ENCODE results near the gene NEDD8. TPM values are rescaled to one million over a fixed set of nuclear protein-coding genes. Genes with fewer than 3 reads are reported as not detected.
A peak's percentile ranks its signal among the peaks of the same experiment; 100 is the strongest.

Gene NEDD8
- total and polyA plus RNA-seq, 2 of the 4 experiments (the other 2 are of a cell fraction), result 167 to 375 TPM

GRCh38 chr14:24189460-24189859 is 42.7 kb downstream of the NEDD8 start:
- no CpG with 5 or more reads among the region's 9 CpGs for WGBS, 2 experiments (ENCODE audit: extremely low coverage in 2 of 2, insufficient read length in 1 of 2)
- Histone ChIP-seq H2BK20ac (ENCODE audit: low read depth, low read length) (no peak overlapping the region), H2BK15ac (ENCODE audit: low read depth, low read length) (no peak overlapping the region), H3K27me3 (ENCODE audit: control insufficient read depth, insufficient read depth, low read length) (no peaks in the 10 kb centered on the region), H2AK5ac (ENCODE audit: low read depth, low read length) (no peak overlapping the region), H3K14ac (replicated peaks; ENCODE audit: low read depth, low read length) (no peak overlapping the region), H4K20me1 (ENCODE audit: insufficient read depth, low read length) (no peaks in the 10 kb centered on the region), H3K9me3 (ENCODE audit: control insufficient read depth, insufficient read depth, low read length) (no peaks in the 10 kb centered on the region), H3K4ac (ENCODE audit: low read depth, low read length) (no peak overlapping the region), H2BK5ac (ENCODE audit: low read depth, low read length, poor library complexity, severe bottlenecking) (no peak overlapping the region), H4K8ac (ENCODE audit: low read depth in 2 of 2, low read length in 2 of 2) (peak overlapping the region; percentile 6 to 89; a peak in 2 of 4 replicates), H3K18ac (ENCODE audit: low read depth, low read length) (no peak overlapping the region), H3K23ac (ENCODE audit: low read depth, low read length) (no peak overlapping the region), H3K27ac (ENCODE audit: insufficient read depth, low read length) (no peak overlapping the region), H3K9ac (ENCODE audit: low read depth, low read length) (no peak overlapping the region), H3K56ac (ENCODE audit: extremely low read depth, insufficient read depth, low read length) (no peak overlapping the region), H3K79me1 (ENCODE audit: low read depth in 1 of 2, low read length in 2 of 2) (peaks cover 28 to 74% of the 10 kb centered on the region in 2 experiments), H3K4me3 (ENCODE audit: insufficient read depth, low read depth, low read length) (no peak overlapping the region), H4K5ac (ENCODE audit: low read depth, low read length) (no peak overlapping the region), H3K4me1 (ENCODE audit: control insufficient read depth, insufficient read depth, low read length) (peaks cover 5% of the 10 kb centered on the region), H2BK120ac (ENCODE audit: low read depth, low read length) (no peak overlapping the region), H2AFZ (replicated peaks; ENCODE audit: low read length, poor library complexity) (no peak overlapping the region), H2AK9ac (replicated peaks; ENCODE audit: low read depth, low read length, poor library complexity) (no peak overlapping the region), H3K4me2 (ENCODE audit: low read depth, low read length) (no peak overlapping the region), H3K9me1 (ENCODE audit: insufficient read depth, low read length) (peaks cover 18% of the 10 kb centered on the region), H3K36me3 (ENCODE audit: control insufficient read depth, insufficient read depth, low read length) (peaks cover 46% of the 10 kb centered on the region), H4K91ac (ENCODE audit: insufficient read depth, low read depth, low read length) (no peak overlapping the region)
- intact Hi-C loops (cut with micrococcal nuclease) (no loop called here), dilution Hi-C loops (cut with HindIII; ENCODE audit: low sequenced_read_pairs, unreplicated experiment) (no loop called here), in situ Hi-C loops (cut with MboI; ENCODE audit: low sequenced_read_pairs) (no loop called here)
- no peak for TF ChIP-seq MAFK (IDR thresholded peaks at IDR 0.05; ENCODE audit: low read depth, low read length)
- TF ChIP-seq RFX5 (IDR thresholded peaks at IDR 0.05; ENCODE audit: low read depth, low read length), result no peak
- no peak for TF ChIP-seq MXI1 (IDR thresholded peaks at IDR 0.05; ENCODE audit: borderline replicate concordance, low read depth, low read length)
- TF ChIP-seq RAD21 (IDR thresholded peaks at IDR 0.05; ENCODE audit: low read length), result no peak
- TF ChIP-seq CHD1 (IDR thresholded peaks at IDR 0.05; ENCODE audit: low read depth, low read length), result no peak
- no peak for TF ChIP-seq BHLHE40 (IDR thresholded peaks at IDR 0.05; ENCODE audit: low read depth, low read length)
- no peak for TF ChIP-seq RCOR1 (IDR thresholded peaks at IDR 0.05; ENCODE audit: insufficient replicate concordance, low read length)
- no peak for TF ChIP-seq NFE2L2 (IDR thresholded peaks at IDR 0.05; ENCODE audit: low read depth, low read length)
- TF ChIP-seq USF2 (IDR thresholded peaks at IDR 0.05; ENCODE audit: low read depth, low read length), result no peak
- no peak for TF ChIP-seq CTCF (conservative IDR thresholded peaks at IDR 0.05; ENCODE audit: low read depth, low read length)
- no peak for TF ChIP-seq MAZ (IDR thresholded peaks at IDR 0.05; ENCODE audit: borderline replicate concordance, low read depth, low read length)
- no peak for TF ChIP-seq FOS (IDR thresholded peaks at IDR 0.05; ENCODE audit: low read depth, low read length)
- no peak for TF ChIP-seq SMC3 (IDR thresholded peaks at IDR 0.05; ENCODE audit: low read depth, low read length)
- no peak for TF ChIP-seq ELK1 (IDR thresholded peaks at IDR 0.05; ENCODE audit: borderline replicate concordance, low read depth, low read length)
- ChIA-PET CTCF (interaction anchor here (1.0 to 1.3 kb wide), 2 partner anchors 28 to 108 kb away, joined by 3 to 4 read pairs; partner anchors contain the start of gene IRF9), POLR2A (ENCODE audit: unreplicated experiment) (interaction anchor here (0.6 kb wide), 1 partner anchor 9 kb away, joined by 3 read pairs; no protein-coding TSS in a partner anchor)
- DNase-seq, result no peak
- BruUV-seq (replicated peaks), result no TSS peak
- no peak for ATAC-seq (ENCODE audit: low read depth)

All from IMR-90 (cell line).